ENCODE results near the gene MEI1.

The MEI1 gene

GRCh38 chr22:41699264-41700107 is at the start of gene MEI1:
Gene MEI1, plus strand, starts transcription at chr22:41699503. Its CDS starts 36 bp downstream, at chr22:41699539.
- H3K9ac ChIP-seq (ENCODE audit: low read length): no peak within 1 kb of the TSS
- H3K27ac ChIP-seq (ENCODE audit: low read length): no peak within 1 kb of the TSS
- H2AFZ ChIP-seq (ENCODE audit: low read depth, low read length): no peak within 1 kb of the TSS
- H3K9me3 ChIP-seq (ENCODE audit: insufficient read depth, low read length): no peaks in the 10 kb centered on the region
- peaks cover 23% of the 10 kb centered on the region for H3K4me1 ChIP-seq (ENCODE audit: low read length)
- H3K4me3 ChIP-seq (ENCODE audit: low read length): no peak within 1 kb of the TSS
- no peaks in the 10 kb centered on the region for H4K20me1 ChIP-seq (ENCODE audit: insufficient read depth, low read length)
- no peaks in the 10 kb centered on the region for H3K27me3 ChIP-seq (ENCODE audit: low read depth, low read length)
- peaks cover 2% of the 10 kb centered on the region for H3K36me3 ChIP-seq (replicated peaks; ENCODE audit: low read depth, low read length)
- no peak for TF ChIP-seq EZH2phosphoT487 (IDR thresholded peaks at IDR 0.05; ENCODE audit: low read depth)
- TF ChIP-seq CTCF (IDR thresholded peaks at IDR 0.05; ENCODE audit: low read depth, low read length): no peak
- no peaks in the 10 kb centered on the region for H3K79me2 ChIP-seq (ENCODE audit: low read length)
- no peak within 1 kb of the TSS for H3K4me2 ChIP-seq (ENCODE audit: low read length)

- peaks cover 70% of the 10 kb centered on the region for H3K36me3 ChIP-seq (replicated peaks; ENCODE audit: low read depth, low read length)
- TF ChIP-seq EZH2phosphoT487 (IDR thresholded peaks at IDR 0.05; ENCODE audit: low read depth) (no peak), CTCF (IDR thresholded peaks at IDR 0.05; ENCODE audit: low read depth, low read length) (no peak)
- H3K9ac ChIP-seq (ENCODE audit: low read length): no peak overlapping the region
- no peak overlapping the region for H2AFZ ChIP-seq (ENCODE audit: low read depth, low read length)
- H3K27ac ChIP-seq (ENCODE audit: low read length): no peak overlapping the region
- H3K27me3 ChIP-seq (ENCODE audit: low read depth, low read length): no peaks in the 10 kb centered on the region
- no peak overlapping the region for H3K4me3 ChIP-seq (ENCODE audit: low read length)
- no peak overlapping the region for H3K4me2 ChIP-seq (ENCODE audit: low read length)
- H3K4me1 ChIP-seq (ENCODE audit: low read length): no peaks in the 10 kb centered on the region
- H4K20me1 ChIP-seq (ENCODE audit: insufficient read depth, low read length): no peaks in the 10 kb centered on the region
- no peaks in the 10 kb centered on the region for H3K9me3 ChIP-seq (ENCODE audit: insufficient read depth, low read length)
- H3K79me2 ChIP-seq (ENCODE audit: low read length): peaks cover 14% of the 10 kb centered on the region; the same call in 1 of the 2 replicates
Measured at GRCh38 chr22:41650229-41650628, 49.1 kb upstream of the MEI1 start.

GRCh38 chr22:41650821-41651220 is 48.5 kb upstream of the MEI1 start:
- Histone ChIP-seq H3K4me2 (ENCODE audit: low read length) (no peak overlapping the region), H2AFZ (ENCODE audit: low read depth, low read length) (no peak overlapping the region), H3K9me3 (ENCODE audit: insufficient read depth, low read length) (no peaks in the 10 kb centered on the region), H3K79me2 (ENCODE audit: low read length) (peaks cover 14% of the 10 kb centered on the region; the same call in 1 of the 2 replicates), H3K4me3 (ENCODE audit: low read length) (no peak overlapping the region), H3K9ac (ENCODE audit: low read length) (no peak overlapping the region), H3K27ac (ENCODE audit: low read length) (no peak overlapping the region), H3K4me1 (ENCODE audit: low read length) (no peaks in the 10 kb centered on the region), H3K36me3 (replicated peaks; ENCODE audit: low read depth, low read length) (peaks cover 73% of the 10 kb centered on the region), H3K27me3 (ENCODE audit: low read depth, low read length) (no peaks in the 10 kb centered on the region), H4K20me1 (ENCODE audit: insufficient read depth, low read length) (no peaks in the 10 kb centered on the region)
- TF ChIP-seq CTCF (IDR thresholded peaks at IDR 0.05; ENCODE audit: low read depth, low read length): no peak
- TF ChIP-seq EZH2phosphoT487 (IDR thresholded peaks at IDR 0.05; ENCODE audit: low read depth): no peak

- H3K36me3 ChIP-seq (replicated peaks; ENCODE audit: low read depth, low read length): peaks cover 70% of the 10 kb centered on the region
- no peak overlapping the region for H3K4me3 ChIP-seq (ENCODE audit: low read length)
- H3K79me2 ChIP-seq (ENCODE audit: low read length): peaks cover 12% of the 10 kb centered on the region; the same call in 1 of the 2 replicates
- no peak overlapping the region for H3K9ac ChIP-seq (ENCODE audit: low read length)
- H3K27me3 ChIP-seq (ENCODE audit: low read depth, low read length): no peaks in the 10 kb centered on the region
- no peak overlapping the region for H2AFZ ChIP-seq (ENCODE audit: low read depth, low read length)
- no peaks in the 10 kb centered on the region for H4K20me1 ChIP-seq (ENCODE audit: insufficient read depth, low read length)
- no peak overlapping the region for H3K27ac ChIP-seq (ENCODE audit: low read length)
- no peaks in the 10 kb centered on the region for H3K4me1 ChIP-seq (ENCODE audit: low read length)
- no peak for TF ChIP-seq CTCF (IDR thresholded peaks at IDR 0.05; ENCODE audit: low read depth, low read length)
- no peak for TF ChIP-seq EZH2phosphoT487 (IDR thresholded peaks at IDR 0.05; ENCODE audit: low read depth)
- no peaks in the 10 kb centered on the region for H3K9me3 ChIP-seq (ENCODE audit: insufficient read depth, low read length)
- H3K4me2 ChIP-seq (ENCODE audit: low read length): no peak overlapping the region
Measured at GRCh38 chr22:41654322-41654721, 45.0 kb upstream of the MEI1 start.

All from OCI-LY3 (cell line).